Endothelial cell of umbilical vein (primary cell): ENCODE data around the gene PAX6. TPM values are rescaled to one million over a fixed set of nuclear protein-coding genes. Genes with fewer than 3 reads are reported as not detected.

ENCODE experiments used
- BruUV-seq: library from RNA; stranded (reverse); fragments of 400-500 nt; replicated peaks from 2 replicates; lab custom pipeline; 2021; lab: Mats Ljungman, UMichigan
- CTCF ChIA-PET: fragments of 300-600, 350-600 bp; sonication (Branson Sonifier 250); formaldehyde crosslinking; loops from one replicate; lab custom pipeline; 2021; ENCODE audit warnings: antibody characterized with exemption, inconsistent platforms; lab: Charles Lee
- POLR2A ChIA-PET: fragments of 300-600, 350-600 bp; sonication (Branson Sonifier 250); formaldehyde crosslinking; loops from one replicate; lab custom pipeline; 2021; ENCODE audit warnings: antibody characterized with exemption, inconsistent platforms; lab: Charles Lee
- DNase-seq: peaks from one replicate; pipeline ENCODE4 v3.0.0-alpha.2; 2011; ENCODE audit warnings: low read depth, low spot score
- FAIRE-seq: peaks from 2 replicates; lab custom pipeline; 2011; peaks lifted over from hg19 to GRCh38; lab: Jason Lieb, UNC
- H2AFZ ChIP-seq: 2 replicates; pipeline ENCODE4 v1.6.0; 2012; ENCODE audit warnings: low read depth, low read length, control low read depth, inconsistent platforms
- H3K27ac ChIP-seq: 2 replicates; pipeline ENCODE4 v1.5.1; 2011; ENCODE audit warnings: low read depth, mild to moderate bottlenecking, control low read depth, low read length, moderate library complexity; ENCODE audit not compliant: insufficient read depth
- H3K27me3 ChIP-seq, 2 experiments: 2 replicates each; pipeline versions ENCODE4 v1.6.0 to v1.6.1; 2011; ENCODE audit warnings: low read length in 2 of 2, mixed read lengths in 1 of 2; ENCODE audit not compliant: control insufficient read depth in 2 of 2, insufficient read depth in 2 of 2
- H3K36me3 ChIP-seq, 2 experiments: 2 replicates in 1 of 2; 3 replicates in 1 of 2; pipeline ENCODE4 v1.5.1; 2011; ENCODE audit warnings: low read length in 2 of 2, mild to moderate bottlenecking in 1 of 2, moderate library complexity in 1 of 2; ENCODE audit not compliant: control insufficient read depth in 2 of 2, insufficient read depth in 2 of 2; ENCODE audit errors: extremely low read depth in 1 of 2
- H3K4me1 ChIP-seq: 3 replicates; pipeline ENCODE4 v1.5.1; 2011; ENCODE audit warnings: mild to moderate bottlenecking, low read length; ENCODE audit not compliant: control insufficient read depth, insufficient read depth; ENCODE audit errors: extremely low read depth
- H3K4me2 ChIP-seq: 2 replicates; pipeline ENCODE4 v1.6.1; 2011; ENCODE audit warnings: low read length, control low read depth, mixed read lengths; ENCODE audit not compliant: insufficient read depth
- H3K4me3 ChIP-seq, 3 experiments: fragments of 200-600 bp in 1 of 3; sonication (generic), shearing (Covaris generic) in 1 of 3; replicated peaks in 1 of 3; 2 replicates each; pipeline ENCODE4 v1.5.1; 2011 to 2016; ENCODE audit warnings: control low read depth in 3 of 3, low read length in 3 of 3, mild to moderate bottlenecking in 2 of 3, inconsistent platforms in 1 of 3, low read depth in 1 of 3, moderate library complexity in 1 of 3; ENCODE audit not compliant: insufficient read depth in 1 of 3
- H3K79me2 ChIP-seq: 2 replicates; pipeline ENCODE4 v1.6.0; 2012; ENCODE audit warnings: low read length, inconsistent platforms; ENCODE audit not compliant: control insufficient read depth, insufficient read depth
- H3K9ac ChIP-seq: replicated peaks from 2 replicates; pipeline ENCODE3; 2011; ENCODE audit warnings: low read length, control low read depth; ENCODE audit not compliant: insufficient read depth; ENCODE audit errors: extremely low read depth
- H3K9me1 ChIP-seq: replicated peaks from 3 replicates; pipeline ENCODE4 v1.6.0; 2011; ENCODE audit warnings: mild to moderate bottlenecking, low read length; ENCODE audit not compliant: control insufficient read depth, insufficient read depth; ENCODE audit errors: extremely low read depth
- H3K9me3 ChIP-seq: replicated peaks from 2 replicates; pipeline ENCODE4 v1.5.1; 2012; ENCODE audit warnings: low read length, inconsistent platforms; ENCODE audit not compliant: control insufficient read depth, insufficient read depth
- H4K20me1 ChIP-seq: replicated peaks from 2 replicates; pipeline ENCODE3; 2011; ENCODE audit warnings: mild to moderate bottlenecking, low read length; ENCODE audit not compliant: control insufficient read depth, insufficient read depth; ENCODE audit errors: extremely low read depth
- EZH2 ChIP-seq: IDR thresholded peaks from 2 replicates; pipeline ENCODE4 v1.6.1; 2012; ENCODE audit warnings: borderline replicate concordance, low read depth, mild to moderate bottlenecking, moderate library complexity, low read length, inconsistent platforms; ENCODE audit not compliant: severe bottlenecking
- FOS ChIP-seq: IDR thresholded peaks from 2 replicates; pipeline ENCODE4 v1.6.1; 2011; ENCODE audit warnings: mild to moderate bottlenecking, low read length, moderate library complexity, borderline replicate concordance; ENCODE audit not compliant: insufficient read depth
- GATA2 ChIP-seq: IDR thresholded peaks from 2 replicates; pipeline ENCODE4 v1.7.0; 2011; ENCODE audit warnings: low read depth, mild to moderate bottlenecking, moderate library complexity, mixed read lengths, low read length; ENCODE audit not compliant: insufficient read length, insufficient read depth
- JUN ChIP-seq: IDR thresholded peaks from 2 replicates; pipeline ENCODE4 v1.6.1; 2011; ENCODE audit warnings: borderline replicate concordance, low read depth; ENCODE audit not compliant: insufficient read length, insufficient read depth
- MYC ChIP-seq: IDR thresholded peaks from one replicate; pipeline ENCODE4 v1.6.1; 2011; ENCODE audit warnings: mild to moderate bottlenecking, low read depth, low read length
- POLR2A ChIP-seq: IDR thresholded peaks from 2 replicates; pipeline ENCODE4 v1.6.1; 2012; ENCODE audit warnings: low read depth, mild to moderate bottlenecking, control low read depth, low read length
- POLR2AphosphoS5 ChIP-seq: IDR thresholded peaks from 2 replicates; pipeline ENCODE4 v1.6.1; 2012; ENCODE audit warnings: low read depth, mild to moderate bottlenecking, control low read depth, low read length, moderate library complexity; ENCODE audit not compliant: insufficient read depth
- dilution Hi-C: fragments of 300-500 bp; cut with MboI; formaldehyde crosslinking; loops from one replicate; pipeline ENCODE4 v1.15.0; 2019; ENCODE audit warnings: low sequenced_read_pairs; ENCODE audit not compliant: extremely low pct_ligation_motif_present
- intact Hi-C: fragments of 100-400 bp; cut with micrococcal nuclease; formaldehyde crosslinking; loops from one replicate; pipeline ENCODE4 v1.10.0; 2022
- polyA plus RNA-seq, 4 experiments: library from polyadenylated mRNA; depleted of rRNA in 3 of 4; stranded (reverse) in 3 of 4; unstranded in 1 of 4; fragments of >200 nt; gene quantifications; 2 replicates each; pipeline versions ENCODE4 v1.2.1 to v1.2.3, GENCODE V29; 2011 to 2012; ENCODE audit warnings: missing spikeins in 1 of 4
- total RNA-seq: library from RNA; stranded (reverse); gene quantifications from 2 replicates; pipeline ENCODE4 v1.2.3, GENCODE V29; 2021
- TF ChIP-seq, protein P1 (sequence below): IDR thresholded peaks from 2 replicates; pipeline ENCODE4 v1.6.1; 2011; ENCODE audit not compliant: insufficient read depth, insufficient read length
- TF ChIP-seq, protein P2 (sequence below), 2 donors: IDR thresholded peaks; 1 replicate in 1 of 2; 2 replicates in 1 of 2; pipeline ENCODE4 v1.5.1; 2011; ENCODE audit warnings: low read length in 2 of 2, mild to moderate bottlenecking in 2 of 2, moderate library complexity in 2 of 2, control low read depth in 1 of 2, inconsistent platforms in 1 of 2, low read depth in 1 of 2; ENCODE audit not compliant: insufficient read depth in 1 of 2; ENCODE audit errors: extremely low read depth in 1 of 2

The PAX6 gene
- total and polyA plus RNA-seq, 2 donors (not counting 3 experiments of a cell fraction or from before 2014, with no cell fraction given), result not detected

- no peak for DNase-seq
- H3K27ac ChIP-seq, result no peak overlapping the region
- H3K36me3 ChIP-seq, result no peaks in the 10 kb centered on the region
- intact Hi-C loops, result no loop called here
- TF ChIP-seq POLR2AphosphoS5, result no peak
- CTCF ChIA-PET, result interaction anchor here (1.2 to 1.8 kb wide), 3 partner anchors 8 to 208 kb away, joined by 4 to 5 read pairs (median 4); no protein-coding TSS in a partner anchor
- H3K9me3 ChIP-seq, result no peaks in the 10 kb centered on the region
- no peaks in the 10 kb centered on the region for H3K9me1 ChIP-seq
- no peak overlapping the region for H3K4me2 ChIP-seq
- H3K9ac ChIP-seq, result no peak overlapping the region
- no peak overlapping the region for H3K4me3 ChIP-seq
- no peaks in the 10 kb centered on the region for H3K79me2 ChIP-seq
- dilution Hi-C loops, result no loop called here
- FAIRE-seq, result no peak
- no peaks in the 10 kb centered on the region for H4K20me1 ChIP-seq
- peaks cover 6% of the 10 kb centered on the region in 2 experiments for H3K27me3 ChIP-seq
- H3K4me1 ChIP-seq, result no peaks in the 10 kb centered on the region
- BruUV-seq, result no TSS peak
- no peak overlapping the region for H2AFZ ChIP-seq
- POLR2A ChIA-PET, result no interaction called here
Measured at GRCh38 chr11:31844351-31844750, 33.2 kb upstream of the PAX6 start.

GRCh38 chr11:31841435-31841834 lies 30.3 kb upstream of the PAX6 start:
- TF ChIP-seq POLR2AphosphoS5 (no peak), JUN (no peak), MYC (no peak), GATA2 (no peak), FOS (no peak), EZH2 (no peak), POLR2A (no peak)
- TF ChIP-seq, protein P1, sequence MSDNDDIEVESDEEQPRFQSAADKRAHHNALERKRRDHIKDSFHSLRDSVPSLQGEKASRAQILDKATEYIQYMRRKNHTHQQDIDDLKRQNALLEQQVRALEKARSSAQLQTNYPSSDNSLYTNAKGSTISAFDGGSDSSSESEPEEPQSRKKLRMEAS, result no peak
- TF ChIP-seq, protein P2, sequence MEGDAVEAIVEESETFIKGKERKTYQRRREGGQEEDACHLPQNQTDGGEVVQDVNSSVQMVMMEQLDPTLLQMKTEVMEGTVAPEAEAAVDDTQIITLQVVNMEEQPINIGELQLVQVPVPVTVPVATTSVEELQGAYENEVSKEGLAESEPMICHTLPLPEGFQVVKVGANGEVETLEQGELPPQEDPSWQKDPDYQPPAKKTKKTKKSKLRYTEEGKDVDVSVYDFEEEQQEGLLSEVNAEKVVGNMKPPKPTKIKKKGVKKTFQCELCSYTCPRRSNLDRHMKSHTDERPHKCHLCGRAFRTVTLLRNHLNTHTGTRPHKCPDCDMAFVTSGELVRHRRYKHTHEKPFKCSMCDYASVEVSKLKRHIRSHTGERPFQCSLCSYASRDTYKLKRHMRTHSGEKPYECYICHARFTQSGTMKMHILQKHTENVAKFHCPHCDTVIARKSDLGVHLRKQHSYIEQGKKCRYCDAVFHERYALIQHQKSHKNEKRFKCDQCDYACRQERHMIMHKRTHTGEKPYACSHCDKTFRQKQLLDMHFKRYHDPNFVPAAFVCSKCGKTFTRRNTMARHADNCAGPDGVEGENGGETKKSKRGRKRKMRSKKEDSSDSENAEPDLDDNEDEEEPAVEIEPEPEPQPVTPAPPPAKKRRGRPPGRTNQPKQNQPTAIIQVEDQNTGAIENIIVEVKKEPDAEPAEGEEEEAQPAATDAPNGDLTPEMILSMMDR (IDR thresholded peaks at IDR 0.05; ENCODE audit: extremely low read depth in 1 of 2, insufficient read depth in 1 of 2, low read depth in 1 of 2, low read length in 2 of 2), result no peak
- POLR2A ChIA-PET, result no interaction called here
- CTCF ChIA-PET, result no interaction called here
- DNase-seq, result no peak
- Histone ChIP-seq H3K9ac (no peak overlapping the region), H2AFZ (no peak overlapping the region), H3K9me3 (no peaks in the 10 kb centered on the region), H3K27ac (no peak overlapping the region), H3K36me3 (no peaks in the 10 kb centered on the region), H3K79me2 (no peaks in the 10 kb centered on the region), H3K9me1 (no peaks in the 10 kb centered on the region), H3K4me2 (no peak overlapping the region), H4K20me1 (no peaks in the 10 kb centered on the region), H3K4me1 (no peaks in the 10 kb centered on the region), H3K27me3 (peaks cover 11% of the 10 kb centered on the region in 2 experiments), H3K4me3 (no peak overlapping the region)
- BruUV-seq, result no TSS peak
- dilution Hi-C loops (no loop called here), intact Hi-C loops (no loop called here)
- FAIRE-seq, result no peak
